Stimulated activated CD4-positive, alpha-beta T cell treated with anti-CD3 and anti-CD28 coated beads, Interleukin-4, amount 100 ng/mL, for 24 hours (primary cell): ENCODE measurements around the gene MINDY1.

Experiments
- DNase-seq: peaks from one replicate; pipeline ENCODE4 v3.0.0-alpha.2; 2020

MINDY1 gene

DNA sequence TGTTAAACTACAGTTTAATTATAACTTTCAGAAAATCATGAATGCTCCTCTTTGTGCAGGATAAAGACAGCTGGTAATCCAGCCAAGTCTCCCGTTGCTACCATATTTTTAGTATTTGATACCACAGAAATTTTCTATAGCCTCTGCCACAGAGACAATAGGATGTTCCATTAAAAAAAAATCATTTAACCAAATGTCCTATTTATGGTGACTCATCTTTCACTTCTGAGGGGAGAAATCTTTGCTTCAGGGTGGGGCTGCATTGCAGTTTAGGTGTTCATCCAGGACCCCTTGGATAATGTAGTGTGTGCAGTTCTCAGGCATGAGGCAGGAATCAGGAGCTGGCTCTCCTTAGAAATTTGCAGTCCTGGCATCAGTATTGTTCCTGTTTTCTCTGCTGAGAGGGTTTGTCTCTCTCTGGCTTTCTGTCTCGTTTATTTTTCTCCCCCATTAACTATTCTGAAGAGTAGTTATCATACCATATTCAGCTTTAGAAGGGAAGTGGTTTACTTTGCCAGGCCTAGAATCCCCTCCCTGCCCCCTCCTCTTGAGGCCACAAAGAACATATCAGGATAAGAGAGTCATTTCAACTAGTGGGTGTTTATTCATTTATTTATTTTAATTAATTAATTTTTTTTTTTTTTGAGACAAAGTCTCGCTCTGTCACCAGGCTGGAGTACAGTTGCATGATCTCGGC lies 4.6 kb upstream of the MINDY1 start:
- DNase-seq = no peak

- no peak for DNase-seq
These were observed 3.6 kb upstream of the MINDY1 start for GRCh38 chr1:151010346-151010726.

- no peak for DNase-seq
These were observed 3.1 kb upstream of the MINDY1 start for GRCh38 chr1:151009674-151010345.

- peak; percentile 28 for DNase-seq
These were observed 2.5 kb upstream of the MINDY1 start for GRCh38 chr1:151009206-151009587.

DNA sequence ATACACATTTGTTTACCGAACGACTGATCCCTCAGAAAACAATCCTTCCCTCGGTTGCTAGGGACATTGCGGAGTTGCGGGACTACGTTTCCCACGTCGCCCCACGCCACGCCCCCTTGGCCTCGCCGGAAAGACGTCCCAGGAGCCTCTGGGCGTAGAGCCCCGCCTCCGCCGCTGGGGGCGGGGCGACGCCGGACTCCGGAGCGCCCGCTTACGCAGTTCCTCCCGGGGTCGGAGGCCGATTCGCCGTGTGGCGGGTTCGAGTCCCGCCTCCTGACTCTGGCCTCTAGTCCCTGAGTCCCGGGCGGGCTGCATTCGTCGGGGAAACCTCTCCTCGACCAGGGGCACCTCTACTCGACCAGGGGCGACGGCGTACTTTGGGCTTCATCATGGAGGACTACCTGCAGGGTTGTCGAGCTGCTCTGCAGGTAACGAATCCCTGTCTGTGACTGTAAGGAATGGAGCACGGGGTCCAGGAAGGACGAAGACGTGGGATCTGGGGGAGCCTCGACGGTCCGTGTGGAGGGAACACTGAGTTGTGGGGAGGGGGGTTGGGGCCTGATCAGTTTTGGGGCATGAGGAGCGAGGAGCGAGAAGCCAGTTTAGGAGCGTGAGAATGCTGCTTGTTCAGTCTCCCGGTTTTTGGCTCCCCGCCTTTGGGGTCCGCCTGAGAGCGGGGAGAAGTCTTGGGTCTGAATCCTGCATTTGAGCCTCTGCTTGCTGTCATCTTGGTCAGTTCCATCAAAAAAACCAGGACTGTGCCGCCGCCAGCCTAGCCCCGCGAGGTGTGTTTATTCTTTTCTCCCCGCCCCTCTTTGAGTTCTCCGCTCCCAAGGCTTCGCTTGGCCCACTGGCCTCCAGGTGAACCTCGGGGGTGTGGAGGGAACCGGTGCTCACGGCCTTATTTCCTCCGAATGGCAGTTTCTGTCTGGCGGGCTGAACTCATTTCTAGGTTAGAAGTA lies 1.8 kb upstream of the MINDY1 start, which contains the start of gene PRUNE1:
TSS of gene PRUNE1 (plus strand) at position 206 of the 962 bp plus-strand sequence. CDS start at position 390, 184 bp downstream.
- DNase-seq = peak; percentile 97

DNA sequence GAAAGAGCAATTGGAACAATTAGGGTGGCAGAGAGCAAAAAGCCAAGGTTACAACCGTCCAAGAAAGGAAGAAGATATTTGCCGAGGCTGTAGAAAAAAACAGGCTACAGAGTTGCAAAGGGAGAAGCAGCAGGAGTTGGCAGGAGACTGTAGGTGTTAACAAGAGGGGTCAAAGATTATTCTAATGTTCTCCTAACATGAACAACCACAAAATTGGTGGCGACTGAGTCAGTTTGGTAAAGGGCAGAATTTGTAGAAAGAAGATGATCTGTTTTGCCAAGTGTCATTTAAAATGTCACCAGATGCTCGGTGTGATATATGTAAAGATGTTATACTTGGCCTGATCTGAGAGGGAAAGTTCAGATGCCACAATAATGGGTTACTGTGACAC lies 1.1 kb upstream of the MINDY1 start:
- no peak for DNase-seq

GRCh38 chr1:151005729-151006319 lies 878 bp downstream of the MINDY1 start:
- no peak for DNase-seq

DNA sequence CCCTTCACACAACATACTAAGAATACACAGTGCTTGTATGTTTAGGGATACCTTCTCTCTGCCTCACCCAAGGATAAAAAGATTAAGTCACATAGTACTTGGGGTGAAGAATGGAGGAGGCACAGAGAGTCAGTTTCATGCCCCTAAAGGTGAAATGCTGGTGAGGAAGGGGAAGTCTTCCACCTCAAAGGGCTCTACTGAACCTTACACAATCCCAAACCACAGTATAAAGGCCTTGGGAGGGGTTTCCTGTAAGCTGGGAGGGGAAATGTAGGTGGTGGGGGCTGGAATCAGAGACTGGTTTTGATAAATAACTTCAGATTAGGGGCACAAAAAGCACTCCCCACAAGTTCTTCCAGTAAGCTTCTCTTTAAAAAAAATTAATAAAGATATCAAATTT lies 3.5 kb downstream of the MINDY1 start:
- DNase-seq = no peak

- no peak for DNase-seq
These were observed 4.1 kb downstream of the MINDY1 start for GRCh38 chr1:151002611-151003010.

DNA sequence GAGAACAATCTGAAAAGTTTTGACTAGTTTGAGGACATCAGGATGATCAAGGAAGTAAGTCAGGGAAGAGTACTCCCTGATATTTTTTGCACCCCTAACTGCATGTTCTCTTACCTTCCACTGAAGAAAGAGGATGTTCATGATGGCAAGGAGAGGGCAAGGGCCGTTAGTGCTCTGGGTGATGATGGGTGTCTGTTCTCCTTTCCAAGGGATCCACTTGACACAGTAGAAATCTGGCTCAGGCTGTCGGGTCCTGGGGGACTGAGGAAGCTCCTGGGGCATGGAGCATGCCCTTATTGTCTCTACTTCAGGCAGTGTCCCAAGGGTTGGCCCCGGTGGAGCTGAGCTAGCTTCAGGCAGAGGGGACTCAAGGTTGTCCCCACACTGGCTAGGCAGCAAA lies 4.7 kb downstream of the MINDY1 start:
- DNase-seq = no peak

DNA sequence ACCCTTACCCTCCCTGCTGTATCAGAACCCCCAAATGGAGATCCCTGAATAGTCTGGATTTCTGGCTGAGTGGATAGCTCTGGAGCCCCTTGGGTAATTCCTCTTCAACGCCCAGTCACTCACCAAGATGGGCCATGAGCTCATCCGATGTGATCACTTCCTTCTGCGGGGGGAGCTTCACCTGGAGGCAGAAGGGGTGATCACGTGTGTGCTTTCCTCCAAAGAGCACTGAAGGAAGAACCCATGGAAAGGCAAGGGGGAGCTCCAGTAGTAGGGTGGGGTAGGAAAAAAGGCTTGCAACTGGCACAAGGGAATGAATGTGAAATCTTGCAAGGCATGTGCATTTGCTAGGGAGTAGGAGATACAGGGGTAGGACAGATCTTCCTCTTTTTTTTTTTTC lies 5.1 kb downstream of the MINDY1 start:
- no peak for DNase-seq

DNA sequence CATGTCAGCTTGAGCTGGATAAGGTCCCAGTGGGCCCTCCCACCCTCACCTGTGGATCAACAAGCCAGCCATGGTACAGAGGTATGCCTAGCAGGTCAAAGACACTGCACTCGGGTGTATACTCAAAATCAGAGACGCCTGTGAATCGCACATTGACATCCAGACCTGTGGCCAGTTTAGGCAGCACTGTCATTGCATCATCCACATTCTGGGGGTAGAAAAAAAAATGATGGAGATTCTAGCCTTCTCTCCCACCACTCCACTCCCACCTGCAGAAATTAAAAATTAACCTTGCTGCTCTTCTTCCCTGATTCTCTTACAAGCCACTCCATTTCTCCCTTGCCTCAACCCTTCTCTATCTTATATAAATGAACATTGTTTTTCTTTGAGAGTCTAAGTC lies 6.3 kb downstream of the MINDY1 start:
- DNase-seq = no peak

DNA sequence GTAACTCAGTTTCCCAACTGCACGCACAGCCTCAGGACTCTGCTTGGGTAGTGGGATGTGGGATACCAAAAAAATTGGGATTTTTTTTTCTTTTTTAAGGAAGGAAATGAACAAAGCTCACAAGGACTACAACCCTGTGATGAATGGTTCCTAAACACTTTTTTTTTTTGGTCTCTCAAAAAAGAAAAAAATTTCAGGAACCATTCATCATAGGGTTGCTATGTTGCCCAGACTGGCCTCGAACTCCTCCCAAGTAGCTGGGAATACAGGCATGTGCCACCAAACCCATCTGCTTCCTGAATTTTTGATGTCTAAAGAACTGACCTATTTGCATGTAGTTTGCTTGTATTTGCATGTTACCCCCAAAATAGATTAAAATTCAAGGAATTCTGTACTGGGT lies 6.8 kb downstream of the MINDY1 start:
- DNase-seq = no peak

DNA sequence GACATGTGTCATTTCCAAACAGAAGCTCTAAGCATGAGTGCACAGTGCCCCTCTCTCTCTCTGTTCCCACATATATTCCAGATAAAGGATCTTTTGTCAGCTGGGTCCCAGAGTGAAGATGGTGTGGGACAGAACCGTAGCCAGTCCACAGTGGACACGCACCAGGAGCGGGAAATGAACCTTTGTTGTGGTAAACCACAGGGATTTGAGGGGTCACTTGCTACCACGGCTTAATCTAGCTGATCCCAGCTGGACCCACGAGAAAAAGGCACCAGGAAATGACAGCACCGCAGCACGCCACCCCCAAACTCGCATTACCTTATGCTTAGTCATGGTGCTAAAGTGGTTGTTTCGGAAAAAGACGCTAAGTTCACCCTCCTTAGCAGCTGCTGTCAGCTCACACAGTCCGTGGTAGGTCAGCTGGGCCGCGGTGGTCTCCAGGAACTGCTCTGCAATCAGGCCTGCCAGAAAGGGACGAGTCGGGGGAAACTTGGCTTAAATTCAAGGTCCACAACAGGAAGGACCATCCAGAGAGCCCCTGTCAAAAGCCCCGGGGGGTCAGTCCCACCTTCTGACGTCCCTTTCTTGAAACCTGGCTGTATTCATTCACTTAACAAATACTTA lies 7.5 kb downstream of the MINDY1 start:
- DNase-seq = peak; percentile 25

DNA sequence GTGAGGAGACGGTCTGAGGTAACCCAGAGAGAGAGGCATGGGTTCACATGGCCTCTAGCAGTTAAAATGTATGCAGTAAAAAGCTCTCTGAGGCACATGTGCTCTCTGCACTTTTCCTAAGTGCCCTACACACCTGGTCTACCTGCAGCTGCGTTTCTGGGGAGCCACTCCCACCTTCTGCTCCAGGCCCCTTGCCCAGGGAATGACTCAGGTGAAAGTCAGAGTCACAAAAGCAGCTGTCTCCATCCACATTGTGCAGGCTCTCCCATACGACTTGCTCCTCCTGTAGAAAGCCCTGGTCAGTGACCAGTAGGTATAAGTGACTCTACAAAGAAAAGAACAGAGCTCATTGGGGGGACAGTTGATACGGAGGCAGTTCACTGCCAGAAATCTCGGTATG lies 8.8 kb downstream of the MINDY1 start:
- DNase-seq = no peak

- no peak for DNase-seq
These were observed 9.4 kb downstream of the MINDY1 start for GRCh38 chr1:150997126-150997872.

- DNase-seq = peak; percentile 31
These were observed 10.8 kb downstream of the MINDY1 start for GRCh38 chr1:150995896-150996295.

- DNase-seq = no peak
These were observed 11.2 kb downstream of the MINDY1 start for GRCh38 chr1:150995460-150995859.

DNA sequence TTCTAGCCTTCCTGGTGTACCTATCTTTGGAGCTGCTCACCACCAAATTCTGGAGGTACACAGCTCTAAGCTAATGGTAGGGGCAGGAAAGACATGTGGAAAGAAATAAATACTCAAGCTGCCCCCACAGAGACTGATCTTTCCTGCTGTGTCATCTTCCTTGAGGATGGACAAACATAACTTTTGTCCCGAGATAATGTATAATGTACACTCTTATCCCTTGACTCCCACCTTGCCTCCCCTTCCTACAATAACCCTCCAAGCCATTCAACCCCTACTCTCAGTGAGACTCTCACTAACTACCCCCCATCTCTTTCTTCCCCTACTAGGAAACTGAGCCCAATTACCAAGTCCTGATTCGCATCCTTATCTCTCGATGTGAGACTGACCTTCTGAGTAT lies 12.5 kb downstream of the MINDY1 start:
- no peak for DNase-seq

DNA sequence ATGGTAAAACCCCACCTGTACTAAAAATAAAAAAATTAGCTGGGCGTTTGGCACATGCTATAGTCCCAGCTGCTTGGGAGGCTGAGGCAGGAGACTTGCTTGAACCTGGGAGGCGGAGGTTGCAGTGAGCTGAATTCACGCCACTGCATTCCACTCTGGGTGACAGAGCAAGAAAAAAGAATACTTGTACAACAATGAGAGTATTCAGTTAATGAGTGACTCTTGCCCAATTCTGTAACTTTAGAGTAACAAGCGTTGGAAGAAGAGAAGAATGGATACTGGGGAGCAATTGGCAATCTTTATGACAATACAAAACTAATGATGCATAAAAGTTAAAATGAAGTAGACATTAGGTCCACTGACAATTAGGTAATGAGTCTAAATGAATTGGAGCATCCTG lies 14.1 kb downstream of the MINDY1 start:
- DNase-seq = no peak

- DNase-seq = no peak
These were observed 18.8 kb downstream of the MINDY1 start for GRCh38 chr1:150987924-150988323.
